MCF 10A (cell line): Measurements from ENCODE around the gene KLF7. TPM values are rescaled to one million over a fixed set of nuclear protein-coding genes. Genes with fewer than 3 reads are reported as not detected.

Source experiments
- BruUV-seq: library from RNA; stranded (reverse); fragments of 400-500 nt; replicated peaks from 2 replicates; lab custom pipeline; 2021; lab: Mats Ljungman, UMichigan
- CTCF ChIA-PET: fragments of 300-600 bp; sonication (Branson Sonifier 250); formaldehyde crosslinking; extraction: SDS; loops from one replicate; lab custom pipeline; 2021; ENCODE audit warnings: antibody characterized with exemption, inconsistent platforms; lab: Yijun Ruan, JAX
- POLR2A ChIA-PET: fragments of 300-600, 350-650 bp; sonication (Branson Sonifier 250); formaldehyde crosslinking; extraction: SDS; loops from one replicate; lab custom pipeline; 2020; ENCODE audit warnings: antibody characterized with exemption, inconsistent platforms; lab: Yijun Ruan, JAX
- DNase-seq: peaks from one replicate; pipeline ENCODE4 v3.0.0-alpha.2; 2018; ENCODE audit not compliant: unreplicated experiment
- H3K27ac Mint-ChIP-seq: one replicate; pipeline ENCODE4 v1.8.0; 2022; ENCODE audit warnings: mild to moderate bottlenecking, low read depth, mixed read lengths; ENCODE audit not compliant: unreplicated experiment
- H3K27me3 Mint-ChIP-seq: one replicate; pipeline ENCODE4 v1.8.0; 2022; ENCODE audit warnings: mixed read lengths; ENCODE audit not compliant: insufficient read depth, unreplicated experiment
- H3K36me3 Mint-ChIP-seq: one replicate; pipeline ENCODE4 v1.8.0; 2022; ENCODE audit warnings: mild to moderate bottlenecking, moderate library complexity, mixed read lengths; ENCODE audit not compliant: insufficient read depth, unreplicated experiment
- H3K4me1 Mint-ChIP-seq: one replicate; pipeline ENCODE4 v1.8.0; 2022; ENCODE audit warnings: mixed read lengths; ENCODE audit not compliant: insufficient read depth, unreplicated experiment
- H3K4me3 Mint-ChIP-seq: one replicate; pipeline ENCODE4 v1.8.0; 2022; ENCODE audit warnings: mild to moderate bottlenecking, moderate library complexity, mixed read lengths; ENCODE audit not compliant: unreplicated experiment
- H3K9me3 Mint-ChIP-seq: one replicate; pipeline ENCODE4 v1.8.0; 2022; ENCODE audit warnings: mixed read lengths; ENCODE audit not compliant: unreplicated experiment
- CTCF ChIP-seq: fragments of 200-600 bp; IDR thresholded peaks from one replicate; pipeline ENCODE4 v1.8.0; 2022; ENCODE audit warnings: antibody characterized with exemption, mild to moderate bottlenecking; ENCODE audit not compliant: unreplicated experiment
- intact Hi-C: fragments of 100-400 bp; cut with micrococcal nuclease; formaldehyde crosslinking; loops from 2 replicates; pipeline ENCODE4 v1.14.1; 2022
- total RNA-seq: library from RNA; stranded (reverse); gene quantifications from 2 replicates; pipeline ENCODE4 v1.2.3, GENCODE V29; 2022

The KLF7 gene
- total RNA-seq, 1 experiment from 2014 or later = 40.1 TPM

GRCh38 chr2:207149249-207150213, 16.2 kb downstream of the KLF7 start:
- ChIA-PET POLR2A (interaction anchor here (1.4 to 10.4 kb wide), 2 partner anchors 15 kb away, joined by 10 to 143 read pairs; partner anchors contain the start of gene KLF7), CTCF (interaction anchor here (1.1 kb wide), 1 partner anchor 99 kb away, joined by 3 read pairs; no protein-coding TSS in a partner anchor)
- Mint-ChIP-seq H3K9me3 (no peaks in the 10 kb centered on the region), H3K36me3 (peaks cover 25% of the 10 kb centered on the region), H3K4me1 (peaks cover 64% of the 10 kb centered on the region), H3K4me3 (no peak overlapping the region), H3K27me3 (no peaks in the 10 kb centered on the region), H3K27ac (peak overlapping the region; percentile 89)
- no peak for TF ChIP-seq CTCF
- no TSS peak for BruUV-seq
- intact Hi-C loops = no loop called here
- DNase-seq = no peak

DNA sequence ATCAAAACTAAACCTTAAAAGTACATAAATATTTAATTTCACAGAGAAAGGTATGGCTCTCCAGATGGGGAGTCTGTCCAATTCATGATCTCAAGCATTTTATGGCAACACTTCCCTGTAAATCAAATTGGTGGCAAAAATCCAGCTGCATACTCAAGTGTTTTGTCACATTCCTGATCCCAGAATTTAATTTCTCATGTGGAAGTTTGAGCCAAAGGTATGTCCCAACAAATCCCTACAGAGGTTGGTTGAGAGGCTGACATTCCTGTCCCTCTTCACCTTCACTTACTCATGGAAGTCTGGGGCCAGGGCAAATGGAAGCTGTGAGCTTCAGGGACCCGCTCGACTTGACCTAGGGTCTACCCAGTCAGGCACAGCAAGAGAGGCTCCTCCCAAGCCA, 17.7 kb downstream of the KLF7 start:
- ChIA-PET CTCF (interaction anchor here (0.6 to 1.3 kb wide), 7 partner anchors 10 to 325 kb away, joined by 3 to 5 read pairs (median 3); no protein-coding TSS in a partner anchor), POLR2A (interaction anchor here (0.6 to 10.4 kb wide), 19 partner anchors 9 to 359 kb away, joined by 3 to 143 read pairs (median 4); partner anchors contain the start of gene KLF7)
- intact Hi-C loops = no loop called here
- peak; percentile 67 for DNase-seq
- no peak for TF ChIP-seq CTCF
- Mint-ChIP-seq H3K9me3 (no peaks in the 10 kb centered on the region), H3K36me3 (peaks cover 33% of the 10 kb centered on the region), H3K27ac (peak overlapping the region; percentile 89), H3K4me3 (no peak overlapping the region), H3K4me1 (peaks cover 64% of the 10 kb centered on the region), H3K27me3 (no peaks in the 10 kb centered on the region)
- no TSS peak for BruUV-seq

DNA sequence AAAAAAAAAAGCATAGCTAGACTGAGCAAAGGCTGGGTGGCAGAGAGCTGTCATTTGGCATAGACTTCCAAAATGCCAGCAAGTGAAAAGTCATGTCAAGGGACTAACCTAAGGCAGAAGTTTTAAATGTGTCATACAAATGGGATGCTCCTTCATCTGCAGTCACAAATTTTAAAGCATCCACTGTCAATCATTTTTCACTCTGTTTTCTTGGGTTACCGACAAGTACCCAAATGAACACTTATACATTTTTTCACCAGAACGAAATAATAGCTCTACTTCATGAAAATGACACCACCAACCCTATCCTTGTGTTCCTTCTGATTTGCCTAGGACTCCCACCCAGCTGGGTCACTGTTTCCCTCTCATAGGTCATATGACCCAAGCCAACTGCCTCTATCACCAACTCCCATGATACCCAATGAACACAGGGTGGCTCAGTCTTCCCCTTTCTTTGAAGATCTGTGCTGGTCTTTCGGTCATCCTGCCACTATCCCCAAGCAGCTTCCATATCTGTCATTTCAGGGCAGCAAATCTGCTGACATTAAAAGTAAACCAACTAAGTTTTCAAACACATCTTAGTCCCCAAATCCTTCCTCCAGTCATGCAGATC, 21.5 kb downstream of the KLF7 start:
- no peak for DNase-seq
- Mint-ChIP-seq H3K36me3 (peaks cover 31% of the 10 kb centered on the region), H3K27ac (peak overlapping the region; percentile 1), H3K27me3 (no peaks in the 10 kb centered on the region), H3K9me3 (no peaks in the 10 kb centered on the region), H3K4me1 (peaks cover 40% of the 10 kb centered on the region), H3K4me3 (no peak overlapping the region)
- intact Hi-C loops = no loop called here
- TF ChIP-seq CTCF = no peak
- no TSS peak for BruUV-seq
- CTCF ChIA-PET = interaction anchor here (0.6 to 1.0 kb wide), 2 partner anchors 9 to 163 kb away, joined by 3 read pairs; no protein-coding TSS in a partner anchor
- POLR2A ChIA-PET = interaction anchor here (2.4 to 5.1 kb wide), 2 partner anchors 10 to 20 kb away, joined by 9 to 38 read pairs; partner anchors contain the start of gene KLF7
